Measurements from ENCODE around the gene MFAP3.
A peak's percentile ranks its signal among the peaks of the same experiment; 100 is the strongest.
"Not testable (repeated sequence)": the region's sequence is repeated elsewhere in the genome, so short reads cannot be mapped to it uniquely, and the experiment has no call there.

Gene MFAP3

DNA sequence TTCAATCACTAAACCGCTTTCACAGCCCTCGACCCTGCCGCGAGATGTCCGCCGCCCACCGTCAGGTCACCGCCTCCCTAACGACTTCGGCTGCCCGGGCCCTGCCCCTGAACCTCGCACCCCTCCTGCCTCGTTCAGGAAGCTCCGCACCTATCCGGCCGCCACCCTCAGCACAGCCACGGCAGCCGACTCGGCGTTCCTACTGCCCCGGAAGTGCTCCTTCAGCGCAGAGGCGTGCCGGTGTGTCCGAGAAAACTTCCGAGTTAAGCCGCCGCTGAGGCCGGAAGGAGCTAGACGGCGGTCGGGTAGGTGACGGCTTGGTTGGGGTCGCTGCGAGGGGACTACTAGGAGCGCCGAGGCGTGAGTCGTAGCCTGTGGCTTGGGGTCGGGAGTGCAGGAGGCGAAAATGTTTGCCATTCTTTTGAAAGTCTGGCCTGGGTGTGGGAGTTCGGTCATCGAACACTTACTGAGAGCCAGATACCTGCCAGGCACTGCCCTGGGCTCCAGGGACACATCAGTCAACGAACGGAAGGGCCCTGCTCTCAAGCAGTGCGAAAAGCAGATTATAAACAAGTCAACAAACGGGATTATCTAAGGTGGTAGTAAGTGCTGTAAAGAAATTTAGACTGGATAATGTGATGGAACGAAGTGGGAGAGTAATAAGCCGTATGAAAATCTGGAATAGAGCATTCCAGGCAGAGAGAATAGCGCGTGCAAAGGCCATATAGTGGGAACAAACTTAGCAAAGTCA, at the start of gene MFAP3, which contains the start of gene FAM114A2:
TSS of gene MFAP3 (plus strand) at position 261 of the 751 bp plus-strand sequence. CDS start 10,756 bp downstream, outside the sequence.
TSS of gene FAM114A2 (minus strand) at position 204 of the 751 bp plus-strand sequence. CDS start 3,957 bp downstream, outside the sequence.
- DNase-seq: peak in 55 of 56 donors; percentile 15 to 88 (median 71)

DNA sequence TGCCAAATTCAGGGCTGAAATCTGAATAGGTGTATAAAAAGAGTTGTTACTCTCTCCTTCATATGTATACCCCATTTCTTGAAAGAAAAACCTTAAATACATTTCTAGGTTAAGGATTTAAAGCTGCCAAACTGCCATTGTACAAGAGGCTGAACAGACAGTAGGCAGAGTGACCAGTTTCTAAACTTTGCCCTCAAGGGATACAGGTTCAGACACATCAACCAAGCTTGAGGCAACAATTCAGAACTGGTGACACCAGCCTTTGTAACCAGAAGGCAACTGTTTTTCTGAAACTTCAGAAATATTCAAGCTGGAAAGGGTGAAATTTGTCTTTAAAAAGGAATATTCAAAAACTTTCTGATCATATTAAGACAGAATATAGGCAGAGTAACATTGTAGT, 47.6 kb upstream of the MFAP3 start:
- no peak for DNase-seq

DNA sequence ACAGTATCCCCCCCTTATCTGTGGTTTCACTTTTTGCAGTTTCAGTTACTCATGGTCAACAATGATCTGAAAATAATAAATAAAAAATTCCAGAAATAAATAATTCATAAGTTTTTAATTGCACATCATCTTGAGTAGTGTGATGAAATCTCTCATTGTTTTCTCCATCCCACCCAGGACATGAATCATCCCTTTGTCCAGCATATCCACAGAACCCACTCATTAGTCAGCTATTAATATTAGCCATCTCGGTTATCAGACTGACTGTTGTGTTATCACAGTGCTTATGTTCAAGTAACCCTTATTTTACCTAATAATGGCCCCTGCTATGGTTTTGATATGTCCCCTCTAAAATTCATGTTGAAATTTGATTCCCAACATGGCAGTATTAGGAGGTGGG, 40.8 kb upstream of the MFAP3 start:
- DNase-seq: no peak

DNA sequence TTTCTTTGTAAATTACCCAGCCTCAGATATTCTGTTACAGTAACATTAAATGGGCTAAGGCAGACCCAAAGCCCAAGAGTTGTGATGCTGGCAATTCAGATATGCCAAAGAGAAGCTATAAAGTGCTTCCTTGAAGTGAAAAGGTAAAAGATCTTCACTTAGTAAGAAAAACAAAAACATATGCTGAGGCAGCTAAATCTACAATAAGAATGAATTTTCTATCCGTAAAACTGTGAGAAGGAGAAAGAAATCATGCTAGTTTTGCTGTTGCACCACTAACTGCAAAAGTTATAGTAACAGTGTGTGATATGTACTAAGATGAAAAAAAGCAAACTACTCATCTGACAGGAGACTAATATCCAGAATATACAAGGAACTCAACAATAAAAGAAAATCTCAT, 40.0 kb upstream of the MFAP3 start:
- DNase-seq: no peak

DNA sequence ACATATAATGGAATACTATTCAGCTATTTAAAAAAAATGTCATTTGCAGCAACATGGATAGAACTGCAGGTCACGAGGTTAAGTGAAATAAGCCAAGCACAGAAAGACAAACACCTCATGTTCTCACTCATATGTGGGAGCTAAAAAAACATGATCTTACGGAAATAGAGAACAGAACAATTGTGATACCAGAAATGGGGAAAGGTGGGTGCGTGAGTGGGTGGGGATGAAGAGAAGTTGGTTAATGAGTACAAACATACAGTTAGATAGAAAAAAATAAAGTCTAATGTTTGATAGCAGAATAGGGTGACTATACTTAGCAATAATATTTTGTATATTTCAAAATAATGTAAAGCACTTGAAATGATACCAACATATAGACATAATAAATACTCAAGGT, 38.8 kb upstream of the MFAP3 start:
- peak in 1 of 56 donors; percentile 1 for DNase-seq

DNA sequence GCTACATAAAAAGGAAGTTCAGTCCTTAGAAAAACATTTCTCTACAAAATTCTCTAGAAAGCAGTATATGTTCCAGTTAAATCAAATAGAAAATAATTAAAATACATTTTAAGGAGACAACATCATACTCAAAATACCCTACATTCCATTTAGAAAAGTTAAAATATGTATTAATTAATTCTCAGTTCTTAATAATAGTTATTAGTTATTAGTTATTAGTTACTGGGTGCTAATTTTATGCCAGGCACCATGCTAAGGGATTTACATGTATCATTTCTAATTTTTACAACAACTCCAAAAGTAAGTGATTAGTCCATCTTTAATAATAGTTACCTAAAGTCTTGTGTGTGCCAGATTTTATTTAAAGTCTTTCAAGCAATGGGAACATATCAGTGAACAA, 38.1 kb upstream of the MFAP3 start:
- no peak for DNase-seq

DNA sequence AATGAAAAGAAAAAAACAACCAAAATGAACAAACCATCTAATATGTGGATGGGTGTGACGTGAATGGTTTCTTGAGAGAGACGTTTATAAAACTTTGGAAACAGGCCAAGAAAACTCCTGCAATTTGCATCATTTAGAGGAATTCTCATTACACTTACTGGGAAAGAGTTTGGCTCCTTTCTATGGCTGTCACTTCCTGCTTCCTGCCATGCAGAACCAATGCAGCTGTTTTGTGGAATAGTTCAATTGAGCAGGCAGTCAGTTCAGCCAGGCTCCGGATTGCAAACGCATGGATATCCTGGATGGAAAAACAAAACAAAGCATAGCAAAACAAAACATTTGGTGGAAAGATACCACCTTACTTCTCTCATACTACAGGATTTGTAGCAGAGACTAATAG, 36.7 kb upstream of the MFAP3 start:
- no peak for DNase-seq

DNA sequence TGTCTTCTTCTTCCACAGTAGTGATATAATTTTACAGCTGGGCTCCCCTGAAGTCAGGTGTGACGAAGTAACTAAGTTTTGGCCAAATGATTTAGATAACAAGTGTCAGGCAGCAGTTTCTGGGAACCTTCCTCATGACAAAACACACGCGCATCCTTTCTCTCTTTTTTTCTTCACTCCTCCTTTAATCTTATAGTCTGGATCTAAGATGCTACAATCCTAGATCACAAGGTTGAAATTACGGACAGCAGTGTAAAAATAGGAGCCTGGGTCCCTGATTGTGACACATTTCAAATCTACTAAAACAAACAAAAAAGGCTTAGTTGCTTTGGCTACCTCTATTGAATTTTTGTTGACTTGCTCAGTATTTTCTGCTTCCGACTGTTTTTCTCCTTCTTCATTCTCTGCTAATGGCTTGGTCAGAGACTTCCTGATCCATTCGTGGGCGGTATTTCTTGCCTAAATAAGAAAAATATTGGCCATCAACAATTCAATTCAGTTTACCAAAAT, 36.2 kb upstream of the MFAP3 start:
- no peak for DNase-seq

DNA sequence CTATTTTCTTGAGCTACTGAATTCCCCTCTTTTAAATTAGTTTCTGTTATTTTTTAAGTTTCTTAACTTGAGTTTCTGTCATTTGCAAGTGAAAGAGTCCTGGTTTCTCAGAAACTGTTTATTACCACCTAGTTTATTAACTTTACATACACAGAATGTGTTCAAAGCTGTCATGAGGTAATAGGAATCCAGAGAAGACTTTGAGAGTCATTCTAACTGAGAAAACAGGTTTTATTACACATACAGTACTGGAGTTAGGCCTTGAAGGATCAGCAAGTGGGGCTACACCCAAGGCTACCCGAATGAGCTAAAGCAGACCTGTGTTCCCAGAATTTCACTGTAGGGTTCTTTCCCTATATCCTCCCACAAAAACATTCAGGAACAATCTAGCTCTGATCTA, 33.1 kb upstream of the MFAP3 start:
- DNase-seq: no peak

DNA sequence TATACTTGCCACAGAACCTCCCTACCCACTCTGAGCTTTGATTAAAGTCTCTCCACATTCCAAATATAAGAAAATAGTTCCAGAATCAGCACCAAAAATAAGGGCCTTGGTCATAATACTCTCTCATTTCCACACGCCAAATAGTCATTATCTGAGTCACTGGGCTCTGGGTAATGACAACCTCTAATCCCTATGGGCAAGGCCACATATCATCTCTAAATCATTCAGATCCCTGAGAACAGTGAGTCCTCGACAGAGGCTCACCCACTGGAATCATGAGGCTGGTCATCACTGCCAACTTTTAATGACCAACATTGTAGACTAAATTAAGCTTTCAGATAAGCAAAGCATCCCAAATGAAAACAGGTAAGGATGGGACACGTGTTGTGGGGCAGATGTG, 28.1 kb upstream of the MFAP3 start:
- DNase-seq: no peak

DNA sequence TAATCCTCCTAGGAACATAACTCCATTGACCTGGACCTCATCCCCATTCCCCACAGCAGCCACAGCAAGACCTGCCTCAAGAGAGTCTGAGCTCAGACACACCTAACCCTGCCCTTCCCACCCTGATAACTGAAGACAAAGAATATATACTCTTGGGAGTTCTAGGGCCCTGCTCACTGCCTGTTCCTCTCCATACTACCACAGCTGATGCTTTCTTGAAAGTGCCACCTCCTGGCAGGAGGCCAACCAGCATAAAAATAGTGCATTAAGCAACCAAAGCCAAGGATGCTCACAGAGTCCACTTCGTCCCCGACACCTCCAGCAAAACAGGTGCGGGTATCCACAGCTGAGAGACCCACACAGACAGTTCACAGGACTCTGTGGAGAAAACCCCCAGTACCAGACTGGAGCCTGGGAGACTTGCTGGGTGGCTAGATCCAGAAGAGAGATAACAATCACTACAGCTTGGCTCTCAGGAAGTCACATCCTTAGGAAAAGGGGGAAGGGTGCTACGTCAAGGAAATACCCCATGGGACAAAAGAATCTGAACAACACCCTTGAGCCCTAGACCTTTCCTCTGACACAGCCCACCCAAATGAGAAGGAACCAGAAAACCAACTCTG, 23.6 kb upstream of the MFAP3 start:
- DNase-seq: no peak

DNA sequence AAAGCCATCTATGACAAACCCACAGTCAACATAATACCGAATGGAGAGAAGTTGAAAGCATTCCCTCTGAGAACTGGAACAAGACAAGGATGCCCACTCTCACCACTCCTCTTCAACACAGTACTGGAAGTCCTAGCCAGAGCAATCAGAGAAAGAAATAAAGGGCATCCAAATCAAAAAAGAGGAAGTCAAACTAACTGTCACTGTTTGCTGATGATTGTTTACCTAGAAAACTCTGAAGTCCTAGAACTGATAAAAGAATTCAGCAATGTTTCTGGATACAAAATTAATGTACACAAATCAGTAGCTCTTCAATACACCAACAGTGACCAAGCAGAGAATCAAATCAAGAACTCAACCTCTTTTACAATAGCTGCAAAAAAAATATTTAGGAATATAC, 19.8 kb upstream of the MFAP3 start:
- not testable (repeated sequence) for DNase-seq

DNA sequence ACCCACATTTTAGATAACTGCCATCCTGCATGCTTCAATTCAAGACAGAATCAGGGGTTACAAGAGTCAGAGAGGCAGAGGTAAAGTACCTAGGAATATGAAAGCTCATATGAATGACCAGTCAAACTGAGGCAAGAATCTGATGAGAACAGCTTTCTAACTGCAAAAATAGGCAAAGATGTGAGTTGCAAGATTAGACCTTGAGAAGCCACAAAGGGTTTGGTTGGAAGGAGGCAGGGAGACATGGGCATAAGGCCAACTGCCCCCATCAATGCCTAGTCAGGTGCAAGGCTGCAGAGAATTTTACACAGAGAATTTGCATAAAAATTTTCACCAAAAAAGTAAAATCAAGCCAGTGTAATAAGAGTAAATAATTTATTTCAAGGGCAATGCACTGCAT, 12.8 kb upstream of the MFAP3 start:
- DNase-seq: no peak

DNA sequence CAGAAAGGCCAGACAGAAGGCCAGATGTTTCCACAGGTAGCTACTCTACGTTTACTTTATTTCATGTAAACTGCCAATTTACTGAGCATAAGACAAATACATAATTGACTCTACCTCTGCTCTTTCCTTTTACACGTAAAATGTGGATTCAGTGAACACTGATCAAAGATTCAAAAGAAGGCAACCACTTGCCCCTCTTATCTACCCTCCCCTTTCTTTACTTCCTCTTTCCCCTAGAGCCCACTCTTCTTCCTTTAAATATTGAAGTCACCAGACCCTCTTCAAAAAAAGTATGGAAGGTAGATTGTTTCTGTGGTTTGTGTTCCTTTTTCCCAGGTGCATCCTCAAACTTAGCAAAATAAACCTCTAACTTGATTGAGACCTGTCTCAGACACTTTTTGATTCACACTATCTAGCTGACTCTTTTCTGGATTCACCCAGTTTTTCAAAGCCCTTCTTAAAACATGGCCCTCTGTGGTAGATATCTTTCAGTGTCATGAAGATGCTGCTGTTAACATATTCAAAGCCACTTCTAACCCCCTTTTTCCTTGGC, 6.8 kb upstream of the MFAP3 start:
- no peak for DNase-seq

DNA sequence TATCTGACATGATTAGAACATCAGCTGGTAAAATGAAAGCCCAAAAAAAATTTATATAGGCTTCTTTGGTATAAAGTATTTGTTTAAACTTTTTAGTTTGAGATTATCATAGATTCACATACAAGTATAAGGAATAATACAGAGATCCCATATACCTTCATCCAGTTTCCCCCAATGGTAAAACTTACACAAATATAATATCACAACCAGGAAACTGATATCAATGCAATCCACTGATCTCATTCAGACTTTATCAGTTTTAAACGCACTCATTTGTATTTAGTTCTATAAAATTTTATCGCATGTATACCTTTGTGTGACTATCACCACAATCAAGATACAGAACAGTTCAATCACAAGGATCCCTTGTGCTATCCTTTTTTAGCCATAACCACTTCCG, 3.8 kb upstream of the MFAP3 start:
- no peak for DNase-seq

DNA sequence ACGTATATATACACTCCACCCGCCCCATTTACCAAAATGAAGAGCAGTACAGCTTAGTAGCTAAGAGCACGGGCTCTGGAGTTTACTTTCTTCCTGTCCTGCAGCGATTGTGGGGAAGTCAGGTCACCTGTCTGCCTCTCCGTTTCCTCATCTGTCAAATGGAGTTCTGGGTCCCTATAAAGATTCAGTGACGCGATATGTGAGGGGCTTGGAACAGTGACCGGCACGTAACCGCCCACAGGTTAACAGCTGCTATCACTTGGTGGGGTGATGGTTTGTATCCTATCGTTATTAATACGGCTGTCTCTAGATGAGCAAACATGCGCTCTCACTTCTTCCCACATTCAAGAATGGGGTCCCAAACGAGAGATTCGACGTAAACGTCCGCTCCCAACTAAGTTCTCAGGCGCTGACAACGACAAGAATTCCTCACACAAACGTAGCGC, 483 bp upstream of the MFAP3 start:
- peak in 3 of 56 donors; percentile 26 to 47 (median 46) for DNase-seq

DNA sequence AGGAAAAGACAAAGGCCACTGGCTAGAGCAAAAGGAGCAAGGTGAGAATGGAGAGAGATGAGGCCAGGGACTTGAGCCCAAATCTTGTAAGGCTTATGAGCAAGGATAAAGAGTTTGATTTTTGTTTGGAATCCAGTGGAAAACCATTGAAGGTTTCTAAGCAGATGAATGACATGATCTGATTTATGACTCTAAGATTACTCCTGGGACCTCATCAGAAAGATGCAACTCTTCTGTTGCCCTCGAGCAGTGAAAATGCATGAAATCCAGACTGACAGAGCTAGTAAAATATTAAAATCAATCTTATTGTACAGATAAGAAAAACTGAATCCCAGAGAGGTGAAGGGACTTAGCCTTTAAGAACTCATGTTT, 677 bp downstream of the MFAP3 start:
- DNase-seq: no peak

DNA sequence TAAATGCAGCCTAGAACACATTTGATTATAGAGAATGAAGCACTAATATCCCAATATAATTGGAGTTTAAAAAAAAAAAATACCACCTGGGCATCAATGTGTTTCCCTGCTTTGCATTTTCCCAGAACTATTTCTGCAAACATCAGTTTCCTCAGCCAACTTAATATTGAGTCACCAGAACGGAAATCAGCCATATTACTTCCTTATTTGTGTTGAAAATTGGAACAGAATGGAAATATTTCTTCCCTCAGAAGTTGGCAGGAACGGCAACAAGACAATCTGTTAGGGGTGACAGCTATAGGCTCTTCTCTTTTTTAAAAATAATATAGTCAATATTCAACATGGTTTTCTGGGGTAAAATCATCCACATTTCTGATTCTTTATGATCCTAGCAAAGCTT, 4.0 kb downstream of the MFAP3 start:
- no peak for DNase-seq

DNA sequence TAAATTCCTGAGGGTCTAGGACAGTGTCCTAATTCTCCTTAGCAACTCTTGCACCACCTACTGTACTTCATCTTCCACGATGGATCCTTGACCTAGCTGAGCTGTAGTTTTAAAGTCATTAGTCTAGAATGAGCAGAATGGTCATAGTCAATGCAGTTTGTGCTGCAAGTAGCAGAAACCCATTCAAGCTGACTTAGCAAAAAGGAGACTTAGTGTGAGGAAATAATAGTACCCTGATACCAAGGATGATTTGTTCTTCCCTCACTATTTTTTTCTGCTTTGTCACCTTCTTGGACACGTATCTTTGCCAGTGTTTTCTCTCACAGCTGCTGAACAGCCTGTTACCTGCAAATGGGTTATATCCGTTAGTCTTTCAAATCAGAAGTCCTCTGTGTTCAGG, 5.3 kb downstream of the MFAP3 start:
- no peak for DNase-seq

DNA sequence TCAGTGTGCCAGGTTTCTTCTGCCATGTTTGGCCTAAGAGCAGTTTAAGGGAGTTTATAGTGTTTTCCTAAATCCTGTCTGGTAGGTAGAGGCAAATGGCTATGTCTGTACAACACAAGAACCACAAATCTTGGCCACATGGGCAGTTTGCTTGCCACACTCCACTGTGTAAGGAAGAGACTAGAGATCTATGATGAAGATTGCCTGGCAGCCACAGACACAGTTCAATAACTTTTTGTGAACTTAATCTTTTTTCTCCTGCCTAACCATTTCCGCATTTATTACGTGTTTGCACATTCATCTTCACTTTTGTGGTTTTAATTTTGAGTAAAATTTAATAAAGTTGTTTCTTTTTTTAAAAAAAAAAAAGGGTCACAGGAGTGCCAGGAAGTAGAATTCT, 5.8 kb downstream of the MFAP3 start:
- no peak for DNase-seq

DNA sequence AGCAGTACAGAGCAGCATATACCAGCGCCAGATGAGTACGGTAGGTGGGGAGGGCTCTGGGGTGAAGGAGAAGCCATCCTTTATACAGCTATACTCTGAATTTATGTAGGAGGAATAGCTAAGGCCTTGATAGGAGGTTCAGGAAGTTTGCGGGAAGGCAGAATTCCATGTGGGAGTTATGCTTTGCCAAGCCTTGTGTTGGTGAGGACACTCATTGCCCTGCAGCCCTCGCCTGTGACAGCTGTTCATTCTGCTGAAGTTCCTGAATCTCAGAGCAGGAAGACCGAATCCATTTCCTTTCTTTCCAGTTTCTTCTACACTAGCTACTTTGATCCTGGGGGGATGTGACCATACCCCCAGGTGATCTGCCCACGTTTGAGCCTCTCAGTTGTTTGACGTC, 7.7 kb downstream of the MFAP3 start:
- DNase-seq: no peak

DNA sequence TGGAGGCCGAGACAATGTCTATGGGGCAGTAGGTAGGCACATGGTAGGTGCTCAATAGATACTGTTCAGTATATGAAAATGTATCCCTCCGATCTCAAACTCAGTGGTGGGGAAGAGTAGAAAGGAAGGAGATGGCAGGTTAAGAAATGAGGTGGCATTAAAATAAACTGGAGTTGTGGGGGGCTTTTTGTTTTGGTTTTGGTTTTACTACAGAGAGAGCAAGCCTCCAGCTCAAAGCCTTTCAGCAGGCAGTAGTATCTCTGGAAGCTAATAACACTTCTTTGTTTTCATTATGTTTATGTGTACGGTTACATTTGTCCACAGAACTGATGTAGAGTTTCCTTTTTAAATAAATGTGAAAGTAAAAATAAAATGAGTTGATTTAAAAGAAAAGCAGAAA, 8.6 kb downstream of the MFAP3 start:
- no peak for DNase-seq

DNA sequence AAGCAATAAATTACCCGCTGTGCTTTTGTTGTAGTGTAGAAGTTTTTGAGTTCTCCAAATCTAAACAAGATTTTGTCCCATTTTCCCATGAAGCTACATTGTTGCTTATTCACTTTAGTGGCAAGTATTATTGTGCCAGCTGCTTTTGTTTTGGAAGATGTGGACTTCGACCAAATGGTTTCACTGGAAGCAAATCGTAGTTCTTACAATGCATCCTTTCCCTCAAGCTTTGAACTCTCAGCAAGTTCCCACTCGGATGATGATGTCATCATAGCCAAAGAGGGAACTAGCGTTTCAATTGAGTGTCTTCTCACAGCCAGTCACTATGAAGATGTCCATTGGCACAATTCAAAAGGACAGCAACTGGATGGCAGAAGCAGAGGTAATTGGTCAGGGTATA, 10.9 kb downstream of the MFAP3 start:
- DNase-seq: peak in 9 of 56 donors; percentile 2 to 33 (median 8)
